Peyer's patch (tissue), 4 donors: ENCODE data around the gene RMP24. TPM values are rescaled to one million over a fixed set of nuclear protein-coding genes. Genes with fewer than 3 reads are reported as not detected.

Source experiments
- DNase-seq, 3 donors: peaks; one replicate each; pipeline ENCODE4 v3.0.0-alpha.2; 2017 to 2019
- H3K27ac ChIP-seq, 4 donors: fragments of 200-600 bp; sonication (generic); one replicate each; pipeline ENCODE4 v1.5.1; 2016 to 2019
- H3K27me3 ChIP-seq, 2 donors: fragments of 200-600 bp; sonication (generic); one replicate each; pipeline ENCODE4 v1.5.1; 2019
- H3K36me3 ChIP-seq, 3 donors: fragments of 200-600 bp; sonication (generic); one replicate each; pipeline ENCODE4 v1.5.1; 2016 to 2019
- H3K4me1 ChIP-seq, 4 donors: fragments of 200-600 bp; sonication (generic); one replicate each; pipeline ENCODE4 v1.5.1; 2016 to 2019
- H3K4me3 ChIP-seq, 4 donors: fragments of 200-600 bp; sonication (generic); 1 replicate in 3 of 4; 2 replicates in 1 of 4; pipeline ENCODE4 v1.5.1; 2016 to 2019; ENCODE audit warnings: mild to moderate bottlenecking in 1 of 4
- H3K9me3 ChIP-seq, 4 donors: fragments of 200-600 bp; sonication (generic); one replicate each; pipeline ENCODE4 v1.5.1; 2016 to 2019; ENCODE audit warnings: mild to moderate bottlenecking in 1 of 4
- POLR2A ChIP-seq, 2 donors: fragments of 450-650 bp; IDR thresholded peaks; one replicate each; pipeline ENCODE4 v1.5.1; 2017; ENCODE audit warnings: antibody characterized with exemption in 2 of 2, mild to moderate bottlenecking in 2 of 2, moderate library complexity in 2 of 2
- small RNA-seq, 2 donors: library from RNA; depleted of rRNA; stranded (forward); fragments of <200 nt; gene quantifications; one replicate each; pipeline ENCODE3, GENCODE V24; 2016
- total RNA-seq, 4 donors: library from RNA; depleted of rRNA; stranded (reverse); fragments of >200 nt; gene quantifications; one replicate each; pipeline ENCODE4 v1.1.0, GENCODE V29; 2016
- TF ChIP-seq, protein P1 (sequence below), 6 experiments: fragments of 450-650 bp in 4 of 6; fragments of 200-600 bp in 2 of 6; sonication (generic) in 1 of 6; IDR thresholded peaks; one replicate each; pipeline ENCODE4 v1.5.1; 2017 to 2019; ENCODE audit warnings: antibody characterized with exemption in 6 of 6, mild to moderate bottlenecking in 3 of 6, moderate library complexity in 1 of 6

Gene RMP24

DNA sequence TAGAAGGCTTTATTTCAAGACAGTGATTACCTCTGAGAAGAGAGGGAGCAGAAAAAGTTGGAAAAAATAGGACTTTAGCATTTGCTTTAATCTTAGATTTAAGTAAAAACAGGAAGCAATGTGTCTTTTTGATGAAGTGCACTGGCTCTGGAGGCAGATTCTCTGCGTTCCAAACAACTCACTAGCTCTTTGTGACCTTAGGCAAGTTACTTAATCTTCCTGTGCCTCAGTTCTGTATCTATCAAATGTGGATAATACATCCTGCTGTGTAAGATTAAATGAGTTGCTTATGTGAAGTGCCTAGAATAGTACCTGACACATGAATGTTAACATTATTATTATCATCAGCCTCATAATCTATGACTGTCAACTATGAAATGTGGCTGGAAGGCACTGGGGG is 52.5 kb downstream of the RMP24 start:
- peaks cover 0 to 47% (median 0%) of the 10 kb centered on the region in 3 donors for H3K36me3 ChIP-seq
- H3K4me3 ChIP-seq = no peak overlapping the region
- no peak for TF ChIP-seq POLR2A (IDR thresholded peaks at IDR 0.05)
- TF ChIP-seq, protein P1, sequence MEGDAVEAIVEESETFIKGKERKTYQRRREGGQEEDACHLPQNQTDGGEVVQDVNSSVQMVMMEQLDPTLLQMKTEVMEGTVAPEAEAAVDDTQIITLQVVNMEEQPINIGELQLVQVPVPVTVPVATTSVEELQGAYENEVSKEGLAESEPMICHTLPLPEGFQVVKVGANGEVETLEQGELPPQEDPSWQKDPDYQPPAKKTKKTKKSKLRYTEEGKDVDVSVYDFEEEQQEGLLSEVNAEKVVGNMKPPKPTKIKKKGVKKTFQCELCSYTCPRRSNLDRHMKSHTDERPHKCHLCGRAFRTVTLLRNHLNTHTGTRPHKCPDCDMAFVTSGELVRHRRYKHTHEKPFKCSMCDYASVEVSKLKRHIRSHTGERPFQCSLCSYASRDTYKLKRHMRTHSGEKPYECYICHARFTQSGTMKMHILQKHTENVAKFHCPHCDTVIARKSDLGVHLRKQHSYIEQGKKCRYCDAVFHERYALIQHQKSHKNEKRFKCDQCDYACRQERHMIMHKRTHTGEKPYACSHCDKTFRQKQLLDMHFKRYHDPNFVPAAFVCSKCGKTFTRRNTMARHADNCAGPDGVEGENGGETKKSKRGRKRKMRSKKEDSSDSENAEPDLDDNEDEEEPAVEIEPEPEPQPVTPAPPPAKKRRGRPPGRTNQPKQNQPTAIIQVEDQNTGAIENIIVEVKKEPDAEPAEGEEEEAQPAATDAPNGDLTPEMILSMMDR (IDR thresholded peaks at IDR 0.05) = no peak
- no peak overlapping the region for H3K27ac ChIP-seq
- no peaks in the 10 kb centered on the region for H3K27me3 ChIP-seq
- H3K4me1 ChIP-seq = no peaks in the 10 kb centered on the region
- DNase-seq = no peak
- H3K9me3 ChIP-seq = no peaks in the 10 kb centered on the region

DNA sequence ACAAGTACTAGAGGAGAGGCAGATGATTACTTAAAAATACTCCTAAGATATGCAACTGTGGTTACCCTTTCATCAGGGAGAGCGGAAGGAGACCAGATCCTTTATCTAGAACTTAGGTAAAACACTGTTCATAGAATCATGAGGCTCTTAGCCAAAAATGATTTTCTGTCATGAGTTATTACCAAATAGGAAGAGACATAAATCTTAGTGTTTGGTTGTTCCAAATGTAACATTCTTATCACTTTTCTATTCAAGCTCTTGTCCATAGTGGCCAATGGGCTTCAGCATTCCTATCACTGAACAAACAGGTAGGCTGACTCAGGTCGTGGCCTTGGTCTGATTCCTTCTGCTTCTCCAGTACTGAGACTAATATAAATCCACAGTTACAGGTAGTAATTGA is 56.4 kb downstream of the RMP24 start:
- Histone ChIP-seq H3K36me3 (peaks cover 0 to 61% (median 0%) of the 10 kb centered on the region in 3 donors), H3K9me3 (no peaks in the 10 kb centered on the region)

More for the DNA sequence above, 56.4 kb downstream of the RMP24 start:
- DNase-seq = no peak
- H3K27ac ChIP-seq = no peak overlapping the region
- no peaks in the 10 kb centered on the region for H3K27me3 ChIP-seq
- H3K4me3 ChIP-seq = no peak overlapping the region
- no peak for TF ChIP-seq POLR2A (IDR thresholded peaks at IDR 0.05)
- TF ChIP-seq, protein P1 (IDR thresholded peaks at IDR 0.05) = no peak
- H3K4me1 ChIP-seq = no peaks in the 10 kb centered on the region

Small RNA genes lying within 50 kb of the gene (small RNA-seq; reads per million reads assigned to genes)
- 0 reads per million in 2 donors for gene MIR3929

Other genes starting within 250 kb of the RMP24 start
- gene RPRD1A, start 94.9 kb downstream of the RMP24 start, total RNA-seq = 10 to 100 TPM; 41.9 to 67.7 (median 50.8) TPM
- gene SLC39A6, start 156.7 kb downstream of the RMP24 start, total RNA-seq = 10 to 100 TPM in 1 of 4 donors, 1 to 10 TPM in 3; 7.4 to 13.0 (median 8.2) TPM
- gene ELP2, start 157.2 kb downstream of the RMP24 start, total RNA-seq = 10 to 100 TPM; 41.2 to 74.6 (median 55.7) TPM
- gene MOCOS, start 214.8 kb downstream of the RMP24 start, total RNA-seq = 10 to 100 TPM in 3 of 4 donors, 1 to 10 TPM in 1; 5.0 to 34.0 (median 25.4) TPM